ENCODE measurements around the gene DPP7. TPM values are rescaled to one million over a fixed set of nuclear protein-coding genes. Genes with fewer than 3 reads are reported as not detected.
A peak's percentile ranks its signal among the peaks of the same experiment; 100 is the strongest.

The DPP7 gene
- total and polyA plus RNA-seq, 2 of the 8 experiments (the other 6 are each of a cell fraction or from before 2014, with no cell fraction given), result 21.2 to 26.8 TPM

GRCh38 chr9:137161558-137162486 is 47.3 kb upstream of the DPP7 start:
- H2BK120ac ChIP-seq (replicated peaks; ENCODE audit: low read depth, low read length), result no peak overlapping the region
- H4K20me1 ChIP-seq (replicated peaks in 1 of 2; ENCODE audit: control insufficient read depth in 1 of 2, insufficient read depth in 2 of 2, low read length in 2 of 2), result peaks cover 0 to 19% of the 10 kb centered on the region in 2 experiments
- ChIA-PET CTCF (ENCODE audit: partially characterized antibody) (interaction anchor here (0.9 to 4.0 kb wide), 13 partner anchors 10 to 127 kb away, joined by 3 to 16 read pairs (median 4); partner anchors contain the start of genes CYSRT1, GRIN1 and TMEM210), POLR2A (ENCODE audit: partially characterized antibody) (interaction anchor here (0.6 to 2.9 kb wide), 9 partner anchors 13 to 109 kb away, joined by 3 to 15 read pairs (median 5); partner anchors contain the start of genes NDOR1, SSNA1, TMEM203 and TUBB4B)
- H3K4me2 ChIP-seq (ENCODE audit: insufficient read depth in 1 of 2, low read depth in 2 of 2, low read length in 2 of 2), result peak overlapping the region; percentile 84 to 90
- H2AK5ac ChIP-seq (ENCODE audit: low read depth, low read length), result no peak overlapping the region
- peak overlapping the region; percentile 50; the same call in 1 of the 2 replicates for H2BK12ac ChIP-seq (ENCODE audit: low read depth, low read length)
- DNase-seq (ENCODE audit: low read depth in 1 of 2, low spot score in 2 of 2) (peak in 1 of 2 experiments; percentile 76), FAIRE-seq (no peak)
- no peak overlapping the region for H3K56ac ChIP-seq (replicated peaks; ENCODE audit: insufficient read length, low read depth, low read length)
- H3K36me3 ChIP-seq (ENCODE audit: control insufficient read depth in 2 of 4, insufficient read depth in 4 of 4, low read length in 3 of 4), result no peaks in the 10 kb centered on the region
- no peak overlapping the region for H3K4ac ChIP-seq (replicated peaks; ENCODE audit: insufficient read length, low read depth, low read length)
- no peak overlapping the region for H3K27ac ChIP-seq (ENCODE audit: low read depth, low read length)
- no peak overlapping the region; the same call in 1 of the 2 replicates for H4K8ac ChIP-seq (ENCODE audit: extremely low read depth, insufficient read depth, low read length)
- H3K23me2 ChIP-seq (ENCODE audit: low read depth, low read length), result peaks cover 5% of the 10 kb centered on the region; the same call in 1 of the 2 replicates
- H3K18ac ChIP-seq (ENCODE audit: extremely low read depth, low read length), result no peak overlapping the region
- no peaks in the 10 kb centered on the region for H3K9me3 ChIP-seq (ENCODE audit: insufficient read depth in 2 of 2, low read depth in 1 of 2, low read length in 1 of 2)
- H3K4me3 ChIP-seq (ENCODE audit: extremely low read depth in 1 of 4, insufficient read depth in 2 of 4, low read depth in 3 of 4, low read length in 4 of 4), result peak overlapping the region; percentile 29 to 61 (median 32); a peak in 7 of 8 replicates
- no peak overlapping the region for H4K91ac ChIP-seq (replicated peaks; ENCODE audit: insufficient read length, low read length)
- no peak overlapping the region for H3K23ac ChIP-seq (ENCODE audit: insufficient read length)
- H3K14ac ChIP-seq (ENCODE audit: insufficient read length), result no peak overlapping the region
- 9% methylated on average over 16 of the region's 71 CpGs; no CpG with 5 or more reads in 1 of the 2 experiments for WGBS, 2 experiments (ENCODE audit: extremely low coverage in 1 of 2, insufficient coverage in 1 of 2, insufficient read length in 1 of 2, insufficient replicate concordance in 2 of 2, low coverage in 1 of 2, low lambda C conversion rate in 2 of 2, missing lambda C conversion rate in 1 of 2)
- peaks cover 0 to 13% (median 6%) of the 10 kb centered on the region in 4 experiments; a peak in 6 of 7 replicates for H3K4me1 ChIP-seq (replicated peaks in 1 of 4; ENCODE audit: control insufficient read depth in 3 of 4, insufficient read depth in 4 of 4, low read length in 3 of 4)
- H3K79me1 ChIP-seq (ENCODE audit: low read depth, low read length), result no peaks in the 10 kb centered on the region; the same call in 1 of the 2 replicates
- no peak overlapping the region for H3K9ac ChIP-seq (replicated peaks in 1 of 4; ENCODE audit: extremely low read depth in 1 of 4, low read depth in 3 of 4, low read length in 3 of 4)
- H3K79me2 ChIP-seq (ENCODE audit: control insufficient read depth in 1 of 2, insufficient read depth in 2 of 2, low read length in 2 of 2), result no peaks in the 10 kb centered on the region
- H3K27me3 ChIP-seq (replicated peaks in 1 of 4; ENCODE audit: control insufficient read depth in 3 of 4, extremely low read depth in 1 of 4, insufficient read depth in 3 of 4, low read length in 3 of 4), result peaks cover 48 to 96% (median 88%) of the 10 kb centered on the region in 4 experiments
- no peak overlapping the region for H2BK5ac ChIP-seq (ENCODE audit: low read depth, low read length)
- H2BK15ac ChIP-seq (ENCODE audit: low read length), result no peak overlapping the region
- H2AFZ ChIP-seq (ENCODE audit: low read length), result no peak overlapping the region
- H2BK20ac ChIP-seq (ENCODE audit: low read length), result no peak overlapping the region
- H4K5ac ChIP-seq (ENCODE audit: insufficient read length, low read depth, low read length), result no peak overlapping the region
- no peak for TF ChIP-seq MAFK (IDR thresholded peaks at IDR 0.05; ENCODE audit: low read depth, low read length)
- peak; percentile 64 for TF ChIP-seq KDM4A (IDR thresholded peaks at IDR 0.05; ENCODE audit: low read depth, low read length, severe bottlenecking)
- no peak for TF ChIP-seq YY1 (IDR thresholded peaks at IDR 0.05; ENCODE audit: low read depth, low read length)
- no peak for TF ChIP-seq SP4 (IDR thresholded peaks at IDR 0.05; ENCODE audit: low read length)
- TF ChIP-seq E2F6 (IDR thresholded peaks at IDR 0.05), result peak; percentile 3; the same call in 1 of the 2 replicates
- no peak for TF ChIP-seq CREB1 (IDR thresholded peaks at IDR 0.05)
- TF ChIP-seq SRF (IDR thresholded peaks at IDR 0.05; ENCODE audit: low read depth, low read length), result no peak
- no peak for TF ChIP-seq BACH1 (IDR thresholded peaks at IDR 0.05; ENCODE audit: low read length)
- no peak for TF ChIP-seq POU5F1 (IDR thresholded peaks at IDR 0.05; ENCODE audit: low read depth, low read length)
- no peak for TF ChIP-seq CHD2 (IDR thresholded peaks at IDR 0.05; ENCODE audit: low read length)
- no peak for TF ChIP-seq BCL11A (IDR thresholded peaks at IDR 0.05; ENCODE audit: low read depth in 2 of 2, low read length in 2 of 2)
- no peak for TF ChIP-seq SIRT6 (IDR thresholded peaks at IDR 0.05; ENCODE audit: low read length)
